Measurements from ENCODE around the gene RAI1.

- no peak for TF ChIP-seq POLR2A (IDR thresholded peaks at IDR 0.05)
- TF ChIP-seq CTCF (IDR thresholded peaks at IDR 0.05), result no peak
Measured at GRCh38 chr17:17795296-17795695, 114.0 kb downstream of the RAI1 start.

Data from suprapubic skin (tissue), 3 donors.